IPS-NIHi11 (cell line): ENCODE measurements around the gene CIAPIN1.
"Not testable (repeated sequence)": the region's sequence is repeated elsewhere in the genome, so short reads cannot be mapped to it uniquely, and the experiment has no call there.

Source experiments
- DNase-seq: peaks from one replicate; pipeline ENCODE4 v3.0.0; 2012; ENCODE audit warnings: mixed read lengths, low spot score

CIAPIN1 gene

DNA sequence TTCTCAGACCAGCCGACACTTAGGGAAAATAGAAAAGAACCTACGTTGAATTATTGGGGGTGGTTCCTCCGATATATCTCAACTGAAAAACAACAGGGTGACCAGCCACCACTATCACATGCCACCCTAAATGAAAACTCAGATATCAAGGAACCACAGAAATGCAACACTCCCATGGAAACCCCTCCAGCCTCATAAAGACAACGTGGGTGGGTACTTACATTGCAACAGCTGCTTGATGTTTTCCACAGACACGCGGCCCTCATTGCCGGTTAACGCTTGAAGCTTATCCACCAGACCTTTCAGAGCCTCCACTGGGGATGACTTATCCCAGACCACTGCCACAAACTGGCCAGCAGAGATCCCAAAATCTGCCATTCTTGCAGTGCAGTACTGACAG is 6.6 kb downstream of the CIAPIN1 start:
- not testable (repeated sequence) for DNase-seq

- DNase-seq = not testable (repeated sequence)
Measured at GRCh38 chr16:57439947-57440346, 7.2 kb downstream of the CIAPIN1 start.

DNA sequence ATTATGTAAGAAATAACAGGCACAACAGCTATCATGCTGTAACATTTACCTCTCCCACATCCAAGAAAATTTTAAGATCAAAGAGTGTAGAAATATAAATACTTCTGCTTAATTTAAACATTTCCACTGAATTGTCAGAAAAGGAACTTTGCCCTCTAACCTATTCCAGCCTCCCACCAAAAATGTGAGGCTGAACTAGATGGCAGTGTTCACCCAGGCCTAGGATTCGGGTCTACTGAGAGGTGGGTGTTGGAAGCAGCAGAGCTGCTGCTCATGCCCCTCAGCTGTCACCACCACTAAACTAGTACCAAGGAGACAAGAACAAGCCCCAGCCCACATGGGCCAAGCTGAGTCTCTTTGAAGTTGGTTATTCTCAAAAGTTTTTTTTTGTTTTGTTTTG is 11.3 kb downstream of the CIAPIN1 start:
- no peak for DNase-seq

GRCh38 chr16:57434003-57434402 is 13.2 kb downstream of the CIAPIN1 start:
- DNase-seq = no peak

- no peak for DNase-seq
Measured at GRCh38 chr16:57432989-57433388, 14.2 kb downstream of the CIAPIN1 start.

DNA sequence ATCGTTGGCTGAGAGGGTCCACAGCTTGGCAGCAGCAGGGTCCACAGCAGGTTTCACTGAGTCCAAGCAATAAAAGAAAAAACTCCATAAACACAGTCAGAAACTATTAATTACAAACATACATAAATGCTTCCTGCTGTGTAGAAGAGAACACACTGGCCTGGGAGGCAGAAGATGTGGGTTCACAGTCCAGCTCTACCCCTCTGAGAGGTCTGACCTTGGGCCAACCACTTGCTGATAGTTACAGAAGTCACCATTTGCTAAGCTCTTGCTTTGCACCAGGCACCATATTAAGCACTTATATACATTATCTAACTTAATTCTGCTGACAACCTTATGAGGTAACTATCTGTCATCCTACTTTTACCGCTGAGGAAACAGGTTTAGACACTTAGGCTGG is 14.7 kb downstream of the CIAPIN1 start:
- no peak for DNase-seq

DNA sequence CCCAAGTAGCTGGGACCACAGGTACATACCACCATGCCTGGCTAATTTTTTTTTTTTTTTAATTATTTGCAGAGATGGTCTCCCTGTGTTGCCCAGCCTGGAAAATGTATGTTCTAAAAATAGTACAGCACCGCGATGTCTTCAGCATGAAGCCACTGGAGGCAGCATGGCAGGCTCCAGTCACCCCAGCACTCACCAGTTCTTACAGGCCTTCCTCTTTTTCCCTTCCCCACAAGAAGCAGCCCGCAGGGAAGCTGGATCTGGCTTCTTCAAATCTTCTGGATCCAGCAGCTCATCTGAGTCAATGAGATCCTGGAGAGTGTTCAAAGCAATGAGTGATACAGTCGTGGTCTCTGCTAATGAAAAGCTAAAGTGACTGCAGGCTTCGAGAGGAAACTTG is 16.2 kb downstream of the CIAPIN1 start:
- DNase-seq = no peak

DNA sequence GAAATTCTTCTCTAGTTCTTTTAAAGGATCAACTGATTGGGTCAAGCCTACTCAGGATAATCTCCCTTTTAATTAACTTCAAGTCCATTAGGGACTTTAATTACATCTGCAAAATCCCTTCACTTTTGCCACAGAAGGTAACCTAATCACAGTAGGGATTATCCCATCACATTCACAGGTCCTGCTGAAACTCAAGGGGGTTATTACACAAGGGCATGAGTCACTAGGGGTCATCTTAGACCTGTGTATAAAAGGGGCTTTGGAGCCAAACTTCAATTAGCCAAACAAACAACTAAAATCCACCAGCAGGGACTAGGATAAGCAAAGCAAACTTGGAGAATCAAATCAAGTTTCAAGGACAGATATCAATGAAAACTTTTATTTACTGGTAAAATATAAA is 19.4 kb downstream of the CIAPIN1 start:
- DNase-seq = no peak

- DNase-seq = no peak
Measured at GRCh38 chr16:57427307-57427706, 19.9 kb downstream of the CIAPIN1 start.

DNA sequence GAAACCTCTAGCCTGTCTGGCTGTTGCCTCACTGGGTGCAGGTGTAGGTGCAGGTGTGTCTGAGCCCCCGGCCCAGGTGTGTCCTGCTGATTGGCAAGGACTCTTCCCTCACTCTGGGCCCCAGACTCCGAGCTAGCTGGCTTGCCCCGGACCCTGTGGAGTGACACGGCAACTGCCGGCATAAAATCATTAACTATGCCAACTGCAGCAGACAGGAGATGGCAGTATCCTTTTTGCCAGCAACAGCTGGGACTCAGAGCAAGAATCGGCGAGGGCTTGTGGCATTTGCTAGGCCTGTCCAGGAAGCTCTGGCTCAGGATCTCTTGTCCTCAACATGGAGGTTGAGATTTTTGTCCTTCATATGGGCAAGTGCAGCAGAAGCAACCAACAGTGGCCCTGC is 20.8 kb downstream of the CIAPIN1 start:
- DNase-seq = no peak

- no peak for DNase-seq
Measured at GRCh38 chr16:57424583-57424982, 22.6 kb downstream of the CIAPIN1 start.

DNA sequence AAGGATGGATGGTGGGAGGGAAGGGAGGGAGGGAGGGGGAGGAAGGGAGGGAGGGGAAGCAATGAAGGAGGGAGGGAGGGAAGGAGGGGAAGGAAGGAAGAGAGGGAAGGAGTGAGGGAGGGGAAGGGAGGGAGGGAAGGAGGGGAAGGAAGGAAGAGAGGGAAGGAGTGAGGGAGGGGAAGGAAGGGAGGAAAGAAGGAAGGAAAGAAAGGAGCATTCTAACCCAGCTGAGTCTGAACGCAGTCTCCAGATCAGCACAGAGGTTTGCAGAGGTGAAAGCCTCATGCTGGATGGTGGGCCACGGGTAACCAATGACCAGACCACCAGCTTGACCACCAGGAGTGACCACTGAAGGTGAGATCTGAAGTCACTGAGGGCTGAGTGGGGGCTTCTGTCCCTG is 24.0 kb downstream of the CIAPIN1 start:
- no peak for DNase-seq

- peak; percentile 58 for DNase-seq
Measured at GRCh38 chr16:57422026-57422944, 24.9 kb downstream of the CIAPIN1 start.

GRCh38 chr16:57419506-57419905 is 27.7 kb downstream of the CIAPIN1 start:
- DNase-seq = no peak

DNA sequence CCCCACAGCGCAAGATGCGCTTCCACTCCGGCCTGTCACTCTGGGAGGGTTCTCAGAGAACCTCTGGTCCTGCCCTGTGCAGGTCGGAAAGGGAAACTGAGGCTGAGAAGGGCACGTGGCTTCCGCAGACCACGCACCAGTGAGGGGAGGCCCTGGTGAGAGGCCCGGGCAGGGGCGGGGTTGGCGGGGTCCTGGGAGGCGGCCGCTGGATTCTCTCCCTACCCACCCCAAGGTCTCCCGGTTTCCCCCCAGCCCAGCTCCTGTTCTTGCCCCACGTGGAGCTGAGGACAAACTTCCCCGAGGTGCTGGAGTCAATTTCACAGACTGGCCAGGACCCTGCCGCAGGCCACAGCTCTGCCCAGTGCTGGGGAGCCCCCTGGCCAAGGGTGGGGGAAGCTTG is 31.1 kb downstream of the CIAPIN1 start:
- no peak for DNase-seq

GRCh38 chr16:57413733-57414132 is 33.5 kb downstream of the CIAPIN1 start:
- DNase-seq = no peak

DNA sequence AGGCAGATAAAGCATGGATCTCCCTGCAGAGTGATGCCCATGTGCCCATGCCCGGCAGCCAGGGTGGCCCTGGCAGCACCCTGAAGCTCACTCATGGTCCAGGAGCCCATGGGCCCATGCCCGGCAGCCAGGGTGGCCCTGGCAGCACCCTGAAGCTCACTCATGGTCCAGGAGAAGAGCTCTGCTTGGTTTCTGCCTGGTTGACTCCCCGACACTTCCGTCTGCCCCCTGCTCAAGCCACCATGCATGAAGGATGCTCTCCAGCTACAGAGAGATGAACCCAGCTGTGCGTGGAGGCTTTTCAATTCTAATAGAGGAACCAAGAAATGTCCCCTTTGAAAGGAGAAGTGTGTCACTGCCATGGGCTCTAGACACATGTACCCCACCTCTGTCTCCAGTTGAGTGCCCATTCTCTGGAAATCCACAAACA is 33.9 kb downstream of the CIAPIN1 start:
- DNase-seq = no peak

DNA sequence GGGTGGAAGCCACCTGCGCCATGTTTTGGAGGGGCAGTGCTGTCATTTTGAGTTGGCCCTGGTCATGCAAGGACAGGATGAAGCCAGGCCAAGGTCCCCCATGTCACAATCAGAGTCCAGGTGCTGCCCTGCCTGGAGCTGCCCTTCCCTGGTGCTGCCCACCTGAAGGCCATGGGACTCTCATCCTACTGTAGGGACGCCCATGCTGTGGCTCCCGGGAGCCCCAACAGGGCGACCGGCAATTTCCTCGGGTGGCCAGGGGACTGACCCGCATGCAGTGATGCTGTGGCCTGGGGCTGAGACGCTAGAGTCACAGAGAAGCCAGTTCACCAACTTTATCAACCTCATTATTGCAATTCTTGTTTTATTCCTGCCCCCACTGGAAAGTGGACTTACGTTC is 34.6 kb downstream of the CIAPIN1 start:
- DNase-seq = no peak

- no peak for DNase-seq
Measured at GRCh38 chr16:57411362-57411976, 35.7 kb downstream of the CIAPIN1 start.

- DNase-seq = peak; percentile 44
Measured at GRCh38 chr16:57409870-57410587, 37.2 kb downstream of the CIAPIN1 start.

- no peak for DNase-seq
Measured at GRCh38 chr16:57409065-57409464, 38.1 kb downstream of the CIAPIN1 start.

DNA sequence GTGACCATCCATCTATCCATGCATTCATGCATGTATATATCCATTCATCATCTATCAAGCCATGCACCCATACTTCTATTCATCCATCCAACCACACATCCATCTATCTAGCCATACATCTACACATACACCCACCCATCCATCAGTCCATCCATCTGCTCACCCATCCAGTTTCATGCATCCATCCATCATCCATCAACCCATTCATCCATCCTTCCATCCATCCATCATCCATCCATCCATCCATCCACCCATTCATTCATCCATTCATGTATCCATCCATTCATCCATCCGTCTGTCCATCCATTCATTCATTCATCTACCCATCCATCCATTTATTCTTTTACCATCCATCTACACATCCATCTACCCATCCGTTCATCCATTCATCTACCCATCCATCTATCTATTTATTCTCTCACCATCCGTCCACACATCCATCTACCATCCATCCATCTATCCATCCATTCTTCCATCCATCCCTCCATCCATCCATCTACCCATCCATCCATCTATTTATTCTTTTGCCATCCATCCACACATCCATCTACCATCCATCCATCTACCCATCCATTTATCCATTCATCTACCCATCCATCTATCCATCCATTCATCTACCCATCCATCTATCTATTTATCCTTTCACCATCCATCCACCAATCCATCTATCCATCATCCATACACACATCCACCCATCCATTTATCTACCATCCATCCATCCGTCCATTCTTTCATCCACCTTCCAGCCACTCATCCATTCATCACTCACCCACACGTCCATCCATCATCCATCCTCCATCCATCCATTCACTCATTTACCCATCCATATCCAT is 39.4 kb downstream of the CIAPIN1 start:
- no peak for DNase-seq
